ENCODE data around the gene ITK. TPM values are rescaled to one million over a fixed set of nuclear protein-coding genes. Genes with fewer than 3 reads are reported as not detected.

The ITK gene
- total and polyA plus RNA-seq, 2 experiments from 2014 or later: 0.08 TPM; not detected in 1

DNA sequence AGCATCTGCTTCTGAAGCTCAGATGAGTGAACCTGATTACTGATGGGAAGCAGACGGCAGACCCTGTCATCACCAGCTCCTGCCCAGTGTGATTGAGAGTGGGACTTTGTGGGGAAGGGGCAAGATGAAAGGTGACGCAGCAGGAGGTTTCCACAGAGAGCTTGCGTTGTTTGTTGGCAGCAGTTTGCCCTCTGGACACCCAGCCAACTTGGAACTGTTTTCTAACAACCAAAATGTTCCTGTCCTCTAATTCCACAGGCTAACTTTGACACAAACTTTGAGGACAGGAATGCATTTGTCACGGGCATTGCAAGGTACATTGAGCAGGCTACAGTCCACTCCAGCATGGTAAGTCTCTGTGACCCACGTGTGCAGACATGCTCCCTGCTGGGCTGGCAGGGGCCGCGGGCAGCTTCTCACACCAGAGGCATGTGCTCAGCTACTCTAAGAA is 106.1 kb downstream of the ITK start:
- Mint-ChIP-seq H3K36me3 (ENCODE audit: low read depth) (peaks cover 21% of the 10 kb centered on the region), H3K27ac (no peak overlapping the region), H3K27me3 (ENCODE audit: insufficient read depth, low read depth, poor library complexity) (peaks cover 2% of the 10 kb centered on the region), H3K4me3 (no peak overlapping the region), H3K9me3 (no peaks in the 10 kb centered on the region), H3K4me1 (peaks cover 3% of the 10 kb centered on the region; the same call in 1 of the 3 replicates)
- no peaks in the 10 kb centered on the region for H3K27me3 ChIP-seq (ENCODE audit: insufficient read depth)
- no peak overlapping the region for H3K4me2 ChIP-seq
- no peak for ATAC-seq
- no peak overlapping the region for H3K4me3 ChIP-seq
- peaks cover 18% of the 10 kb centered on the region; the same call in 1 of the 2 replicates for H4K20me1 ChIP-seq (replicated peaks; ENCODE audit: insufficient read depth)
- DNase-seq (ENCODE audit: low spot score): no peak
- H3K4me1 ChIP-seq (ENCODE audit: insufficient read depth): no peaks in the 10 kb centered on the region
- no peak overlapping the region for H2AFZ ChIP-seq
- no peak overlapping the region for H3K27ac ChIP-seq (ENCODE audit: low read depth)
- H3K79me2 ChIP-seq (replicated peaks; ENCODE audit: insufficient read depth): peaks cover 33% of the 10 kb centered on the region
- no peaks in the 10 kb centered on the region for H3K9me2 ChIP-seq (ENCODE audit: insufficient read depth)
- H3F3A ChIP-seq (replicated peaks; ENCODE audit: low read depth): no peaks in the 10 kb centered on the region
- 0 out of 2 replicates have a peak, but pooled peaks cover 3% of the 10 kb centered on the region for H3K36me3 ChIP-seq (ENCODE audit: insufficient read depth)
- no peak for TF ChIP-seq EZH2 (IDR thresholded peaks at IDR 0.05; ENCODE audit: low read depth, unreplicated experiment)
- no peak for TF ChIP-seq ZNF462 (CRISPR knock-in tag; IDR thresholded peaks at IDR 0.05)
- TF ChIP-seq, protein P1, sequence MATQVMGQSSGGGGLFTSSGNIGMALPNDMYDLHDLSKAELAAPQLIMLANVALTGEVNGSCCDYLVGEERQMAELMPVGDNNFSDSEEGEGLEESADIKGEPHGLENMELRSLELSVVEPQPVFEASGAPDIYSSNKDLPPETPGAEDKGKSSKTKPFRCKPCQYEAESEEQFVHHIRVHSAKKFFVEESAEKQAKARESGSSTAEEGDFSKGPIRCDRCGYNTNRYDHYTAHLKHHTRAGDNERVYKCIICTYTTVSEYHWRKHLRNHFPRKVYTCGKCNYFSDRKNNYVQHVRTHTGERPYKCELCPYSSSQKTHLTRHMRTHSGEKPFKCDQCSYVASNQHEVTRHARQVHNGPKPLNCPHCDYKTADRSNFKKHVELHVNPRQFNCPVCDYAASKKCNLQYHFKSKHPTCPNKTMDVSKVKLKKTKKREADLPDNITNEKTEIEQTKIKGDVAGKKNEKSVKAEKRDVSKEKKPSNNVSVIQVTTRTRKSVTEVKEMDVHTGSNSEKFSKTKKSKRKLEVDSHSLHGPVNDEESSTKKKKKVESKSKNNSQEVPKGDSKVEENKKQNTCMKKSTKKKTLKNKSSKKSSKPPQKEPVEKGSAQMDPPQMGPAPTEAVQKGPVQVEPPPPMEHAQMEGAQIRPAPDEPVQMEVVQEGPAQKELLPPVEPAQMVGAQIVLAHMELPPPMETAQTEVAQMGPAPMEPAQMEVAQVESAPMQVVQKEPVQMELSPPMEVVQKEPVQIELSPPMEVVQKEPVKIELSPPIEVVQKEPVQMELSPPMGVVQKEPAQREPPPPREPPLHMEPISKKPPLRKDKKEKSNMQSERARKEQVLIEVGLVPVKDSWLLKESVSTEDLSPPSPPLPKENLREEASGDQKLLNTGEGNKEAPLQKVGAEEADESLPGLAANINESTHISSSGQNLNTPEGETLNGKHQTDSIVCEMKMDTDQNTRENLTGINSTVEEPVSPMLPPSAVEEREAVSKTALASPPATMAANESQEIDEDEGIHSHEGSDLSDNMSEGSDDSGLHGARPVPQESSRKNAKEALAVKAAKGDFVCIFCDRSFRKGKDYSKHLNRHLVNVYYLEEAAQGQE (IDR thresholded peaks at IDR 0.05; ENCODE audit: unreplicated experiment): no peak
- no peak for TF ChIP-seq ZNF114 (CRISPR knock-in tag; IDR thresholded peaks at IDR 0.05)
- TF ChIP-seq, protein P2, sequence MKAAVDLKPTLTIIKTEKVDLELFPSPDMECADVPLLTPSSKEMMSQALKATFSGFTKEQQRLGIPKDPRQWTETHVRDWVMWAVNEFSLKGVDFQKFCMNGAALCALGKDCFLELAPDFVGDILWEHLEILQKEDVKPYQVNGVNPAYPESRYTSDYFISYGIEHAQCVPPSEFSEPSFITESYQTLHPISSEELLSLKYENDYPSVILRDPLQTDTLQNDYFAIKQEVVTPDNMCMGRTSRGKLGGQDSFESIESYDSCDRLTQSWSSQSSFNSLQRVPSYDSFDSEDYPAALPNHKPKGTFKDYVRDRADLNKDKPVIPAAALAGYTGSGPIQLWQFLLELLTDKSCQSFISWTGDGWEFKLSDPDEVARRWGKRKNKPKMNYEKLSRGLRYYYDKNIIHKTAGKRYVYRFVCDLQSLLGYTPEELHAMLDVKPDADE (IDR thresholded peaks at IDR 0.05): no peak
- TF ChIP-seq ZNF331 (CRISPR knock-in tag; IDR thresholded peaks at IDR 0.05; ENCODE audit: low read depth): no peak
- no peak for TF ChIP-seq POLR2AphosphoS5 (IDR thresholded peaks at IDR 0.05; ENCODE audit: low read depth)
- TF ChIP-seq JUNB (IDR thresholded peaks at IDR 0.05; ENCODE audit: unreplicated experiment): no peak
- TF ChIP-seq CREB1 (CRISPR knock-in tag; IDR thresholded peaks at IDR 0.05; ENCODE audit: low read depth): no peak
- no peak for TF ChIP-seq NANOG (IDR thresholded peaks at IDR 0.05; ENCODE audit: borderline replicate concordance)
- no peak for TF ChIP-seq EZH2phosphoT487 (IDR thresholded peaks at IDR 0.05; ENCODE audit: unreplicated experiment)
- TF ChIP-seq, protein P3, sequence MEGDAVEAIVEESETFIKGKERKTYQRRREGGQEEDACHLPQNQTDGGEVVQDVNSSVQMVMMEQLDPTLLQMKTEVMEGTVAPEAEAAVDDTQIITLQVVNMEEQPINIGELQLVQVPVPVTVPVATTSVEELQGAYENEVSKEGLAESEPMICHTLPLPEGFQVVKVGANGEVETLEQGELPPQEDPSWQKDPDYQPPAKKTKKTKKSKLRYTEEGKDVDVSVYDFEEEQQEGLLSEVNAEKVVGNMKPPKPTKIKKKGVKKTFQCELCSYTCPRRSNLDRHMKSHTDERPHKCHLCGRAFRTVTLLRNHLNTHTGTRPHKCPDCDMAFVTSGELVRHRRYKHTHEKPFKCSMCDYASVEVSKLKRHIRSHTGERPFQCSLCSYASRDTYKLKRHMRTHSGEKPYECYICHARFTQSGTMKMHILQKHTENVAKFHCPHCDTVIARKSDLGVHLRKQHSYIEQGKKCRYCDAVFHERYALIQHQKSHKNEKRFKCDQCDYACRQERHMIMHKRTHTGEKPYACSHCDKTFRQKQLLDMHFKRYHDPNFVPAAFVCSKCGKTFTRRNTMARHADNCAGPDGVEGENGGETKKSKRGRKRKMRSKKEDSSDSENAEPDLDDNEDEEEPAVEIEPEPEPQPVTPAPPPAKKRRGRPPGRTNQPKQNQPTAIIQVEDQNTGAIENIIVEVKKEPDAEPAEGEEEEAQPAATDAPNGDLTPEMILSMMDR (conservative IDR thresholded peaks at IDR 0.05; ENCODE audit: low read depth in 2 of 2): no peak
- no peak for TF ChIP-seq STAT1 (IDR thresholded peaks at IDR 0.05; ENCODE audit: unreplicated experiment)
